SK-N-SH (cell line): ENCODE measurements around the gene SCAPER. TPM values are rescaled to one million over a fixed set of nuclear protein-coding genes. Genes with fewer than 3 reads are reported as not detected.

Experiments used
- CTCF ChIA-PET: fragments of 300-600, 350-600 bp; formaldehyde crosslinking; extraction: SDS; loops from one replicate; lab custom pipeline; 2021; lab: Yijun Ruan, JAX
- POLR2A ChIA-PET: fragments of 350-600 bp; sonication (Branson Sonifier 250); formaldehyde crosslinking; extraction: SDS; loops from one replicate; lab custom pipeline; 2020; ENCODE audit warnings: antibody characterized with exemption, inconsistent platforms; lab: Yijun Ruan, JAX
- DNase-seq: peaks from one replicate; pipeline ENCODE4 v3.0.0; 2012
- H2AFZ ChIP-seq: fragments of 200-600 bp; sonication (generic); 2 replicates; pipeline ENCODE4 v1.8.1; 2016; ENCODE audit warnings: antibody characterized with exemption, mild to moderate bottlenecking, low read depth
- H3F3A ChIP-seq: fragments of 200-600 bp; sonication (generic); replicated peaks from 2 replicates; pipeline ENCODE3; 2016; ENCODE audit warnings: antibody characterized with exemption, mild to moderate bottlenecking; ENCODE audit not compliant: insufficient read depth
- H3K27ac ChIP-seq, 2 experiments: fragments of 200-500 bp in 1 of 2; fragments of 200-600 bp in 1 of 2; sonication (Bioruptor generic) in 1 of 2; sonication (generic), shearing (Covaris generic) in 1 of 2; 2 replicates each; pipeline versions ENCODE4 v1.5.1 to v1.6.1; 2014 to 2016; ENCODE audit warnings: low read depth in 2 of 2, inconsistent platforms in 1 of 2, low read length in 1 of 2, mild to moderate bottlenecking in 1 of 2, mixed read lengths in 1 of 2
- H3K27me3 ChIP-seq: fragments of 200-600 bp; sonication (generic), shearing (Covaris generic); 2 replicates; pipeline ENCODE4 v1.6.1; 2016; ENCODE audit warnings: mixed run types; ENCODE audit not compliant: insufficient read depth
- H3K36me3 ChIP-seq, 2 experiments: fragments of 200-500 bp in 1 of 2; fragments of 200-600 bp in 1 of 2; sonication (Bioruptor generic) in 1 of 2; sonication (generic) in 1 of 2; replicated peaks in 1 of 2; 2 replicates each; pipeline versions ENCODE3 to v1.5.1; 2014 to 2016; ENCODE audit warnings: low read length in 1 of 2, mild to moderate bottlenecking in 1 of 2; ENCODE audit not compliant: insufficient read depth in 2 of 2, control insufficient read depth in 1 of 2
- H3K4me1 ChIP-seq, 2 experiments: fragments of 200-500 bp in 1 of 2; fragments of 200-600 bp in 1 of 2; sonication (Bioruptor generic) in 1 of 2; sonication (generic), shearing (Covaris generic) in 1 of 2; 2 replicates each; pipeline versions ENCODE4 v1.5.1 to v1.6.1; 2014 to 2016; ENCODE audit warnings: low read depth in 1 of 2, low read length in 1 of 2, mixed run types in 1 of 2; ENCODE audit not compliant: insufficient read depth in 2 of 2, control insufficient read depth in 1 of 2
- H3K4me2 ChIP-seq: fragments of 200-600 bp; sonication (generic), shearing (Covaris generic); 2 replicates; pipeline ENCODE4 v1.6.1; 2017; ENCODE audit warnings: mixed run types
- H3K4me3 ChIP-seq, 2 experiments: fragments of 200-500 bp in 1 of 2; fragments of 200-600 bp in 1 of 2; sonication (Bioruptor generic) in 1 of 2; sonication (generic), shearing (Covaris generic) in 1 of 2; 2 replicates each; pipeline versions ENCODE4 v1.5.1 to v1.8.1; 2014 to 2016; ENCODE audit warnings: low read depth in 2 of 2, inconsistent platforms in 1 of 2, low read length in 1 of 2, mild to moderate bottlenecking in 1 of 2, mixed read lengths in 1 of 2, moderate library complexity in 1 of 2
- H3K79me2 ChIP-seq: fragments of 200-600 bp; sonication (generic); 2 replicates; pipeline ENCODE4 v1.8.1; 2017; ENCODE audit warnings: mild to moderate bottlenecking; ENCODE audit not compliant: insufficient read depth
- H3K9ac ChIP-seq: fragments of 200-600 bp; sonication (generic); 2 replicates; pipeline ENCODE4 v1.6.1; 2017; ENCODE audit warnings: mixed run types
- H3K9me2 ChIP-seq: fragments of 200-600 bp; sonication (generic); 2 replicates; pipeline ENCODE4 v1.6.1; 2017; ENCODE audit warnings: mixed run types
- H3K9me3 ChIP-seq: fragments of 200-600 bp; sonication (generic); 2 replicates; pipeline ENCODE4 v1.6.1; 2017; ENCODE audit warnings: mixed run types, mild to moderate bottlenecking, moderate library complexity
- H4K20me1 ChIP-seq: fragments of 200-600 bp; sonication (generic); 2 replicates; pipeline ENCODE4 v1.6.1; 2017; ENCODE audit warnings: mild to moderate bottlenecking, mixed run types; ENCODE audit not compliant: insufficient read depth
- CHD2 ChIP-seq: fragments of 150-350 bp; IDR thresholded peaks from 2 replicates; pipeline ENCODE4 v1.6.1; 2018; ENCODE audit warnings: low read length; ENCODE audit not compliant: partially characterized antibody
- EP300 ChIP-seq, 2 experiments: IDR thresholded peaks; 2 replicates each; pipeline versions ENCODE4 v1.4.0 to v1.6.1; 2012; ENCODE audit warnings: borderline replicate concordance in 1 of 2, low read depth in 1 of 2, low read length in 1 of 2
- FOXJ3 ChIP-seq: sonication (generic); formaldehyde crosslinking; IDR thresholded peaks from 2 replicates; pipeline ENCODE4 v1.5.1; 2020; ENCODE audit warnings: mild to moderate bottlenecking, missing genetic modification reagents
- FOXM1 ChIP-seq: IDR thresholded peaks from 2 replicates; pipeline ENCODE4 v1.4.0; 2012; ENCODE audit warnings: low read depth, mild to moderate bottlenecking
- GABPA ChIP-seq: IDR thresholded peaks from 2 replicates; pipeline ENCODE4 v1.4.0; 2012; ENCODE audit warnings: low read depth, mild to moderate bottlenecking
- JUND ChIP-seq: IDR thresholded peaks from 2 replicates; pipeline ENCODE4 v1.4.0; 2012
- MAX ChIP-seq: IDR thresholded peaks from 2 replicates; pipeline ENCODE4 v1.4.0; 2012; ENCODE audit warnings: low read depth
- MEF2A ChIP-seq: IDR thresholded peaks from 2 replicates; pipeline ENCODE4 v1.4.0; 2012; ENCODE audit warnings: low read depth, borderline replicate concordance
- RAD21 ChIP-seq: IDR thresholded peaks from 2 replicates; pipeline ENCODE4 v1.6.1; 2012; ENCODE audit warnings: mild to moderate bottlenecking, low read length
- SIN3A ChIP-seq: IDR thresholded peaks from 2 replicates; pipeline ENCODE4 v1.6.1; 2012; ENCODE audit warnings: low read depth, mild to moderate bottlenecking, low read length, moderate library complexity, borderline replicate concordance
- TAF1 ChIP-seq: IDR thresholded peaks from 2 replicates; pipeline ENCODE4 v1.6.1; 2012; ENCODE audit warnings: low read depth, mild to moderate bottlenecking, low read length, moderate library complexity, borderline replicate concordance
- TEAD4 ChIP-seq: IDR thresholded peaks from 2 replicates; pipeline ENCODE4 v1.4.0; 2012; ENCODE audit warnings: mild to moderate bottlenecking, borderline replicate concordance; ENCODE audit not compliant: insufficient read depth
- WGBS: methylation state at CpG from one replicate; pipeline ENCODE4 v1.1.6; 2017; ENCODE audit warnings: low lambda C conversion rate; 5-methylcytosine and 5-hydroxymethylcytosine counted together
- polyA plus RNA-seq, 3 experiments: library from polyadenylated mRNA; depleted of rRNA; stranded (reverse); fragments of >200 nt; gene quantifications; 2 replicates each; pipeline ENCODE4 v1.2.3, GENCODE V29; 2012
- TF ChIP-seq, protein P1 (sequence below): IDR thresholded peaks from 2 replicates; pipeline ENCODE4; 2012
- TF ChIP-seq, protein P2 (sequence below): fragments of 150-350 bp; IDR thresholded peaks from 2 replicates; pipeline ENCODE4 v1.6.1; 2016; ENCODE audit warnings: mild to moderate bottlenecking, low read depth, low read length
- TF ChIP-seq, protein P3 (sequence below): fragments of 150-350 bp; IDR thresholded peaks from 2 replicates; pipeline ENCODE4 v1.6.1; 2017; ENCODE audit warnings: antibody characterized with exemption, low read length, low read depth, borderline replicate concordance

Gene SCAPER
- polyA plus RNA-seq, 1 of the 3 experiments (the other 2 are of a cell fraction): 1.8 TPM

DNA sequence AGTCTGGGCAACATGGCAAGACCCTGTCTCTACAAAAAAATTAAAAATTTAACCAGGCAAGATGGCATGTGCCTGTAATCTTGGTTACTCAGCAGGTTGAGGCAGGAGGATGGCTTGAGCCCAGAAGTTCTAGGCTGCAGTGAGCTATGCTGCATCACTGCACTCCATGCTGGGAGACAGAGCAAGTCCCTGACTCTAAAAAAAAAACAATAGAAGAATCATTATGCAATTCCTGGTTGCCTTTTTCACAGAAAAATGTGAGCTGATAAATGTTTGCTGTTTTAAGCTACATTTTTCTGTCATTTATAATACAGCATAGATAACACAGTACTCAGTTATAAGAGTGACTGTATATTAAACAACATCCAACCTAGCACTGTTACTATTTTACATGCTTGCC is 148.8 kb downstream of the SCAPER start:
- peaks cover 4 to 10% of the 10 kb centered on the region in 2 experiments for H3K36me3 ChIP-seq
- H3K9me2 ChIP-seq: no peaks in the 10 kb centered on the region
- no peaks in the 10 kb centered on the region for H3K9me3 ChIP-seq
- POLR2A ChIA-PET: no interaction called here
- TF ChIP-seq GABPA (no peak), JUND (no peak), RAD21 (no peak), FOXM1 (no peak), MAX (no peak), TAF1 (no peak), CHD2 (no peak), MEF2A (no peak)
- TF ChIP-seq, protein P1, sequence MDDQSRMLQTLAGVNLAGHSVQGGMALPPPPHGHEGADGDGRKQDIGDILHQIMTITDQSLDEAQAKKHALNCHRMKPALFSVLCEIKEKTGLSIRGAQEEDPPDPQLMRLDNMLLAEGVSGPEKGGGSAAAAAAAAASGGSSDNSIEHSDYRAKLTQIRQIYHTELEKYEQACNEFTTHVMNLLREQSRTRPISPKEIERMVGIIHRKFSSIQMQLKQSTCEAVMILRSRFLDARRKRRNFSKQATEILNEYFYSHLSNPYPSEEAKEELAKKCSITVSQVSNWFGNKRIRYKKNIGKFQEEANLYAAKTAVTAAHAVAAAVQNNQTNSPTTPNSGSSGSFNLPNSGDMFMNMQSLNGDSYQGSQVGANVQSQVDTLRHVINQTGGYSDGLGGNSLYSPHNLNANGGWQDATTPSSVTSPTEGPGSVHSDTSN: no peak
- CTCF ChIA-PET: interaction anchor here (0.8 kb wide), 1 partner anchor 12 kb away, joined by 3 read pairs; no protein-coding TSS in a partner anchor
- no peak overlapping the region for H3K4me3 ChIP-seq
- H2AFZ ChIP-seq: no peak overlapping the region
- no peaks in the 10 kb centered on the region for H3K4me1 ChIP-seq
- no peaks in the 10 kb centered on the region for H3K79me2 ChIP-seq
- H4K20me1 ChIP-seq: no peaks in the 10 kb centered on the region
- H3K9ac ChIP-seq: no peak overlapping the region
- H3K27me3 ChIP-seq: no peaks in the 10 kb centered on the region
- H3F3A ChIP-seq: no peaks in the 10 kb centered on the region
- H3K4me2 ChIP-seq: no peak overlapping the region
- no peak for DNase-seq
- no peak overlapping the region for H3K27ac ChIP-seq

DNA sequence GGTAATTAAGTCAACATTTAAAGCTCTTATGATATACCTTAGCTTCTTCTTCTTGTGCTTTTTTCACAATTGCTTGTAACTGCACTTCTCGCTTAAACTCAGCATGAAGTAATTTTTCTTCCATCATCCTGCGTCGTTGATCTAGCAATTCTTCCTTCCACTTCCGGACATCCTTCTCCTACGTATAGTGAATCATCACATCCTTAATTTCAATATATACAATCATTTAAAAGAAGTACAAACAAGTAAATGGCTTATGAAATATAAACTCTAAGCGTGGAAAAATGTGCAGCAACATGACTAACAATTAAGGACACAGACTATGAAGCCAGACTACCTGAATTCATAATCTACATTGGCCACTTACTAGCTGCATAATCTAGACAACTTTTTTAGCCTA is 151.4 kb downstream of the SCAPER start:
- H3K27ac ChIP-seq: no peak overlapping the region
- H3K27me3 ChIP-seq: no peaks in the 10 kb centered on the region
- no peaks in the 10 kb centered on the region for H3K4me1 ChIP-seq
- no peaks in the 10 kb centered on the region for H3K79me2 ChIP-seq
- TF ChIP-seq, protein P2, sequence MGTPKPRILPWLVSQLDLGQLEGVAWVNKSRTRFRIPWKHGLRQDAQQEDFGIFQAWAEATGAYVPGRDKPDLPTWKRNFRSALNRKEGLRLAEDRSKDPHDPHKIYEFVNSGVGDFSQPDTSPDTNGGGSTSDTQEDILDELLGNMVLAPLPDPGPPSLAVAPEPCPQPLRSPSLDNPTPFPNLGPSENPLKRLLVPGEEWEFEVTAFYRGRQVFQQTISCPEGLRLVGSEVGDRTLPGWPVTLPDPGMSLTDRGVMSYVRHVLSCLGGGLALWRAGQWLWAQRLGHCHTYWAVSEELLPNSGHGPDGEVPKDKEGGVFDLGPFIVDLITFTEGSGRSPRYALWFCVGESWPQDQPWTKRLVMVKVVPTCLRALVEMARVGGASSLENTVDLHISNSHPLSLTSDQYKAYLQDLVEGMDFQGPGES: no peak
- TF ChIP-seq, protein P3, sequence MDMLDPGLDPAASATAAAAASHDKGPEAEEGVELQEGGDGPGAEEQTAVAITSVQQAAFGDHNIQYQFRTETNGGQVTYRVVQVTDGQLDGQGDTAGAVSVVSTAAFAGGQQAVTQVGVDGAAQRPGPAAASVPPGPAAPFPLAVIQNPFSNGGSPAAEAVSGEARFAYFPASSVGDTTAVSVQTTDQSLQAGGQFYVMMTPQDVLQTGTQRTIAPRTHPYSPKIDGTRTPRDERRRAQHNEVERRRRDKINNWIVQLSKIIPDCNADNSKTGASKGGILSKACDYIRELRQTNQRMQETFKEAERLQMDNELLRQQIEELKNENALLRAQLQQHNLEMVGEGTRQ: no peak
- TF ChIP-seq CHD2 (no peak), FOXM1 (no peak), TEAD4 (no peak), FOXJ3 (CRISPR knock-in tag) (no peak), SIN3A (no peak), RAD21 (no peak), EP300 (IDR thresholded peaks at IDR 0.05; ENCODE audit: borderline replicate concordance in 1 of 2, low read depth in 1 of 2, low read length in 1 of 2) (no peak), JUND (no peak)
- DNase-seq: no peak
- no peak overlapping the region for H3K4me2 ChIP-seq
- H3K9me3 ChIP-seq: no peaks in the 10 kb centered on the region
- peaks cover 9 to 10% of the 10 kb centered on the region in 2 experiments for H3K36me3 ChIP-seq
- H3K4me3 ChIP-seq: no peak overlapping the region
- no peak overlapping the region for H2AFZ ChIP-seq
- WGBS: 97% methylated on average over 6 of the region's 6 CpGs
- no peaks in the 10 kb centered on the region for H3K9me2 ChIP-seq
- POLR2A ChIA-PET: no interaction called here
- H4K20me1 ChIP-seq: no peaks in the 10 kb centered on the region
- no peaks in the 10 kb centered on the region for H3F3A ChIP-seq
- CTCF ChIA-PET: no interaction called here
- no peak overlapping the region for H3K9ac ChIP-seq
